ENCODE measurements around the gene MRI1. TPM values are rescaled to one million over a fixed set of nuclear protein-coding genes. Genes with fewer than 3 reads are reported as not detected.

The MRI1 gene
- total RNA-seq, 1 experiment from 2014 or later = 33.4 TPM

- H2AFZ ChIP-seq (ENCODE audit: low read length) = no peak overlapping the region
- no peaks in the 10 kb centered on the region for H3K36me3 ChIP-seq (ENCODE audit: insufficient read depth, low read length)
- no peak overlapping the region for H3K27ac ChIP-seq (ENCODE audit: low read length)
These were observed 33.5 kb downstream of the MRI1 start for GRCh38 chr19:13797870-13798269.

DNA sequence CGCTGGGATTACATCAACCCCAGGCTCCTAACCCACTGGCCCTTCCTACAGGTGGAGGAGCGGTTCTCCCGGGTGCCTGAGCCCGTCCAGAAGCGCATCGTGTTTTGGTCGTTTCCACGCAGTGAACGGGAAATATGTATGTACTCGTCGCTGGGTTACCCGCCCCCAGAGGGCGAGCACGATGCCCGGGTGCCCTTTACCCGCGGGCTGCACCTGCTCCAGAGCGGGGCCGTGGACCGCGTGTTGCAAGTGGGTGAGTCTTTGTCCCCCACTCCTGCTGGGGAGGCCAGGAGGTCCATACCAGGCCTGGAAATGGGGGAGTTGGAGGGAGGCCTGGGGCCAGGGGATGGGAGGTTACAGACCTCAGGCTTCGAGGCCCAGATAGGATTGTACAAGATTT is 35.3 kb downstream of the MRI1 start:
- Histone ChIP-seq H2AFZ (ENCODE audit: low read length) (no peak overlapping the region), H3K4me2 (ENCODE audit: low read depth, low read length, poor library complexity, severe bottlenecking) (no peak overlapping the region), H3K36me3 (ENCODE audit: insufficient read depth, low read length) (no peaks in the 10 kb centered on the region), H3K79me2 (ENCODE audit: low read length) (peaks cover 2% of the 10 kb centered on the region; the same call in 1 of the 2 replicates), H3K9me3 (ENCODE audit: low read length) (no peaks in the 10 kb centered on the region), H3K27ac (ENCODE audit: low read length) (no peak overlapping the region), H3K4me3 (ENCODE audit: low read length) (no peak overlapping the region), H4K20me1 (ENCODE audit: insufficient read depth, low read depth, low read length) (no peaks in the 10 kb centered on the region), H3K9ac (ENCODE audit: low read length) (no peak overlapping the region), H3K9me2 (replicated peaks; ENCODE audit: insufficient read depth, low read length) (no peaks in the 10 kb centered on the region), H3K27me3 (ENCODE audit: low read length) (no peaks in the 10 kb centered on the region), H3K4me1 (ENCODE audit: low read length) (peaks cover 14% of the 10 kb centered on the region)
- no peak for DNase-seq

More at GRCh38 chr19:13797870-13798269, 33.5 kb downstream of the MRI1 start:
- Histone ChIP-seq H3K9me2 (replicated peaks; ENCODE audit: insufficient read depth, low read length) (no peaks in the 10 kb centered on the region), H3K4me2 (ENCODE audit: low read depth, low read length, poor library complexity, severe bottlenecking) (no peak overlapping the region), H3K4me1 (ENCODE audit: low read length) (peaks cover 18% of the 10 kb centered on the region), H3K9ac (ENCODE audit: low read length) (no peak overlapping the region), H3K4me3 (ENCODE audit: low read length) (no peak overlapping the region), H3K79me2 (ENCODE audit: low read length) (peaks cover 2% of the 10 kb centered on the region; the same call in 1 of the 2 replicates), H3K27me3 (ENCODE audit: low read length) (no peaks in the 10 kb centered on the region), H4K20me1 (ENCODE audit: insufficient read depth, low read depth, low read length) (no peaks in the 10 kb centered on the region), H3K9me3 (ENCODE audit: low read length) (no peaks in the 10 kb centered on the region)
- no peak for DNase-seq

DNA sequence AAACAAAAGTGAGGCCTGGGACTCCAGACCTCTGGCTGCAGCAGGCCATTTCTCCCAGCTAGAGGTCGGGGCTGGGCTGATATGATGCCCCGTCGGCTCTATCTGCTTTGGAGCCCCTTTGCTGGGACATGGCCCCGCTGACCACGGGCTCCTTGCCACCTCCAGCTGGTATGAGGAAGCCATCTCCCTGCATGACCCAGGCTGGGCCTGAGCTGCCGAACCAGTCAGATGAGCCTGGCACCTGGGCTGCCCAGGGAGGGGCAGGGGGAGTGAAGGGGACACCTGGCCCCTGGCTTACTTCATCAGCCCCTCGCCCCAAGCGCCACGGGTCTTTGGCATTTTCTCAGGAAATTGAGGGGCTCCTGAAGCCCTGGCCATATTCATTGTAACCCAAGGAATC is 38.7 kb downstream of the MRI1 start:
- DNase-seq = no peak
- Histone ChIP-seq H3K4me2 (ENCODE audit: low read depth, low read length, poor library complexity, severe bottlenecking) (no peak overlapping the region), H3K4me3 (ENCODE audit: low read length) (no peak overlapping the region), H3K36me3 (ENCODE audit: insufficient read depth, low read length) (no peaks in the 10 kb centered on the region), H2AFZ (ENCODE audit: low read length) (no peak overlapping the region), H3K27me3 (ENCODE audit: low read length) (no peaks in the 10 kb centered on the region), H3K9me3 (ENCODE audit: low read length) (no peaks in the 10 kb centered on the region), H3K79me2 (ENCODE audit: low read length) (no peaks in the 10 kb centered on the region), H3K9ac (ENCODE audit: low read length) (no peak overlapping the region), H3K27ac (ENCODE audit: low read length) (no peak overlapping the region), H3K9me2 (replicated peaks; ENCODE audit: insufficient read depth, low read length) (no peaks in the 10 kb centered on the region), H4K20me1 (ENCODE audit: insufficient read depth, low read depth, low read length) (no peaks in the 10 kb centered on the region), H3K4me1 (ENCODE audit: low read length) (no peaks in the 10 kb centered on the region)

DNA sequence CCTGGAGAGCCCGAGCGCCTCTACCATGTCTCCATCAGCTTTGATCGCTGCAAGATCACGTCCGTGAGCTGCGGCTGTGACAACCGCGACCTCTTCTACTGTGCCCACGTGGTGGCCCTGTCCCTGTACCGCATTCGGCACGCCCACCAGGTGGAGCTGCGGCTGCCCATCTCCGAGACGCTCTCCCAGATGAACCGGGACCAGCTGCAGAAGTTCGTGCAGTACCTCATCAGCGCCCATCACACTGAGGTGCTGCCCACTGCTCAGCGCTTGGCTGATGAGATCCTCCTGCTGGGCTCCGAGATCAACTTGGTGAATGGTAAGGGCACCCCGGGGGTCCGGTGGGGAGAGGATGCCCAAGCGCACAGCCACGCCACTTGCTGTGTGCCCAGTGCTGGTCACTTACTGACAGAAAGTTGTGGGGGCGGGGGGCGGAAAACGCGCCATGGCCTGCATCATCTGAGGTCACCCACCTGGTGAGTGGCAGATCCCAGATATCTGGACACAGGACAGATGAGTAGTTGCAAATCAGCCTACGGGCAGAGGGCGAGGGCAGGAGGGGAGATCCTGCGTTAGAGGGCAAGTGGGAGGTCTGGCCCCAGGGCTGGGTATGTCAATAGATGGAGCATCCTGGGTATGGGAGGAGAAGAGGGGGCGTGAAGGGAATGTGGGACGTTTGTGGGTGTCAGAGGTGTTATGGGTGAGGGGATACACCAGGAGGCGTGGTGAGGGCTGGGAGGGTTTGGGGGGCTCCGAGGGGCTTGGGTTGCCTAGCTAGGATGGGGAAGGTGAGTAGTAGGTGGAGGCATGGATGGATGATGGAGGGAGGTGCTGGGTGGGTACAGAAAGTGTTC is 40.7 kb downstream of the MRI1 start:
- DNase-seq = no peak
- no peak overlapping the region for H2AFZ ChIP-seq (ENCODE audit: low read length)

GRCh38 chr19:13806728-13807127 is 42.4 kb downstream of the MRI1 start:
- DNase-seq = no peak
- no peaks in the 10 kb centered on the region for H3K9me2 ChIP-seq (replicated peaks; ENCODE audit: insufficient read depth, low read length)
- no peak overlapping the region for H3K4me2 ChIP-seq (ENCODE audit: low read depth, low read length, poor library complexity, severe bottlenecking)
- no peak overlapping the region for H3K27ac ChIP-seq (ENCODE audit: low read length)
- H4K20me1 ChIP-seq (ENCODE audit: insufficient read depth, low read depth, low read length) = no peaks in the 10 kb centered on the region
- no peaks in the 10 kb centered on the region for H3K79me2 ChIP-seq (ENCODE audit: low read length)
- no peaks in the 10 kb centered on the region for H3K36me3 ChIP-seq (ENCODE audit: insufficient read depth, low read length)
- H3K9ac ChIP-seq (ENCODE audit: low read length) = no peak overlapping the region
- H3K4me3 ChIP-seq (ENCODE audit: low read length) = no peak overlapping the region
- H2AFZ ChIP-seq (ENCODE audit: low read length) = no peak overlapping the region
- no peaks in the 10 kb centered on the region for H3K4me1 ChIP-seq (ENCODE audit: low read length)
- no peaks in the 10 kb centered on the region for H3K27me3 ChIP-seq (ENCODE audit: low read length)
- no peaks in the 10 kb centered on the region for H3K9me3 ChIP-seq (ENCODE audit: low read length)

More for the DNA sequence above, 40.7 kb downstream of the MRI1 start:
- H3K4me1 ChIP-seq (ENCODE audit: low read length) = no peaks in the 10 kb centered on the region
- H3K4me3 ChIP-seq (ENCODE audit: low read length) = no peak overlapping the region
- no peak overlapping the region for H3K27ac ChIP-seq (ENCODE audit: low read length)
- no peaks in the 10 kb centered on the region for H3K79me2 ChIP-seq (ENCODE audit: low read length)
- H3K9me2 ChIP-seq (replicated peaks; ENCODE audit: insufficient read depth, low read length) = no peaks in the 10 kb centered on the region
- H3K9me3 ChIP-seq (ENCODE audit: low read length) = no peaks in the 10 kb centered on the region
- H4K20me1 ChIP-seq (ENCODE audit: insufficient read depth, low read depth, low read length) = no peaks in the 10 kb centered on the region
- no peak overlapping the region for H3K4me2 ChIP-seq (ENCODE audit: low read depth, low read length, poor library complexity, severe bottlenecking)
- H3K36me3 ChIP-seq (ENCODE audit: insufficient read depth, low read length) = no peaks in the 10 kb centered on the region
- H3K9ac ChIP-seq (ENCODE audit: low read length) = no peak overlapping the region
- H3K27me3 ChIP-seq (ENCODE audit: low read length) = no peaks in the 10 kb centered on the region

GRCh38 chr19:13807421-13808021 is 43.2 kb downstream of the MRI1 start:
- no peaks in the 10 kb centered on the region for H3K36me3 ChIP-seq (ENCODE audit: insufficient read depth, low read length)

GRCh38 chr19:13808856-13809255 is 44.5 kb downstream of the MRI1 start:
- Histone ChIP-seq H3K36me3 (ENCODE audit: insufficient read depth, low read length) (no peaks in the 10 kb centered on the region), H3K4me2 (ENCODE audit: low read depth, low read length, poor library complexity, severe bottlenecking) (no peak overlapping the region), H3K4me1 (ENCODE audit: low read length) (no peaks in the 10 kb centered on the region), H2AFZ (ENCODE audit: low read length) (no peak overlapping the region), H3K9me3 (ENCODE audit: low read length) (no peaks in the 10 kb centered on the region), H3K79me2 (ENCODE audit: low read length) (no peaks in the 10 kb centered on the region), H3K27ac (ENCODE audit: low read length) (no peak overlapping the region), H3K9me2 (replicated peaks; ENCODE audit: insufficient read depth, low read length) (no peaks in the 10 kb centered on the region), H3K4me3 (ENCODE audit: low read length) (no peak overlapping the region), H4K20me1 (ENCODE audit: insufficient read depth, low read depth, low read length) (no peaks in the 10 kb centered on the region), H3K27me3 (ENCODE audit: low read length) (no peaks in the 10 kb centered on the region), H3K9ac (ENCODE audit: low read length) (no peak overlapping the region)
- DNase-seq = no peak

More at GRCh38 chr19:13807421-13808021, 43.2 kb downstream of the MRI1 start:
- no peak overlapping the region for H3K4me2 ChIP-seq (ENCODE audit: low read depth, low read length, poor library complexity, severe bottlenecking)
- DNase-seq = no peak
- H3K9me3 ChIP-seq (ENCODE audit: low read length) = no peaks in the 10 kb centered on the region
- no peaks in the 10 kb centered on the region for H3K79me2 ChIP-seq (ENCODE audit: low read length)
- no peak overlapping the region for H3K4me3 ChIP-seq (ENCODE audit: low read length)
- no peaks in the 10 kb centered on the region for H4K20me1 ChIP-seq (ENCODE audit: insufficient read depth, low read depth, low read length)
- no peaks in the 10 kb centered on the region for H3K4me1 ChIP-seq (ENCODE audit: low read length)
- no peaks in the 10 kb centered on the region for H3K9me2 ChIP-seq (replicated peaks; ENCODE audit: insufficient read depth, low read length)
- no peak overlapping the region for H3K27ac ChIP-seq (ENCODE audit: low read length)
- H2AFZ ChIP-seq (ENCODE audit: low read length) = no peak overlapping the region
- H3K9ac ChIP-seq (ENCODE audit: low read length) = no peak overlapping the region
- H3K27me3 ChIP-seq (ENCODE audit: low read length) = no peaks in the 10 kb centered on the region

- DNase-seq = no peak
- no peak overlapping the region for H3K9ac ChIP-seq (ENCODE audit: low read length)
- H3K4me1 ChIP-seq (ENCODE audit: low read length) = no peaks in the 10 kb centered on the region
- H4K20me1 ChIP-seq (ENCODE audit: insufficient read depth, low read depth, low read length) = no peaks in the 10 kb centered on the region
- no peak overlapping the region for H2AFZ ChIP-seq (ENCODE audit: low read length)
- H3K4me3 ChIP-seq (ENCODE audit: low read length) = no peak overlapping the region
- H3K9me2 ChIP-seq (replicated peaks; ENCODE audit: insufficient read depth, low read length) = no peaks in the 10 kb centered on the region
- H3K27ac ChIP-seq (ENCODE audit: low read length) = no peak overlapping the region
- no peaks in the 10 kb centered on the region for H3K36me3 ChIP-seq (ENCODE audit: insufficient read depth, low read length)
- no peaks in the 10 kb centered on the region for H3K27me3 ChIP-seq (ENCODE audit: low read length)
- H3K79me2 ChIP-seq (ENCODE audit: low read length) = no peaks in the 10 kb centered on the region
- no peaks in the 10 kb centered on the region for H3K9me3 ChIP-seq (ENCODE audit: low read length)
- H3K4me2 ChIP-seq (ENCODE audit: low read depth, low read length, poor library complexity, severe bottlenecking) = no peak overlapping the region
These were observed 48.2 kb downstream of the MRI1 start for GRCh38 chr19:13812544-13812943.

Data from Karpas-422 (cell line).